Stimulated activated CD8-positive, alpha-beta memory T cell treated with anti-CD3 and anti-CD28 coated beads, Interleukin-7, amount 100 ng/mL, for 48 hours (primary cell): ENCODE data around the gene GPATCH2L.

Experiments
- DNase-seq, 2 donors: peaks; one replicate each; pipeline ENCODE4 v3.0.0-alpha.2; 2020; ENCODE audit warnings: low read depth in 1 of 2; ENCODE audit errors: extremely low read depth in 1 of 2

GPATCH2L gene

DNA sequence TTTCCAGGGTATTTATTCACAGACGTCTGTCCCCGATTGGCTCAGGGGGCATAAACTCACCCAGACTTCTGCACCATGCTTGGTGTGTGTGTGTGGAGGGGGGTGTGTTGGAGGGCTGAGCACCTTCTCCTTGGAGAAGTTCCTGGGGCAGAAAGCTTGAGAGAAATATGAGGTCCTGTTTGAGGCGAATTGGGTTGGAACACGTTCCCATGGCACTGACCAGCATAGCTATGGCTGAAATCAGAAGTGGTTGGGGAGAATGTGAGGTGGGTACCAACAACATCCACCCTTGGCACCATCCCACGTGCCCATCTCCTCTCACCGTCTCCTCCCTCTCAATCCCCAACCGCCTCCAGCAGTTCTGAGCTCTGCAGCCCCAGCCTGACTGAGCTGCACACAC, 16.0 kb upstream of the GPATCH2L start:
- no peak for DNase-seq

DNA sequence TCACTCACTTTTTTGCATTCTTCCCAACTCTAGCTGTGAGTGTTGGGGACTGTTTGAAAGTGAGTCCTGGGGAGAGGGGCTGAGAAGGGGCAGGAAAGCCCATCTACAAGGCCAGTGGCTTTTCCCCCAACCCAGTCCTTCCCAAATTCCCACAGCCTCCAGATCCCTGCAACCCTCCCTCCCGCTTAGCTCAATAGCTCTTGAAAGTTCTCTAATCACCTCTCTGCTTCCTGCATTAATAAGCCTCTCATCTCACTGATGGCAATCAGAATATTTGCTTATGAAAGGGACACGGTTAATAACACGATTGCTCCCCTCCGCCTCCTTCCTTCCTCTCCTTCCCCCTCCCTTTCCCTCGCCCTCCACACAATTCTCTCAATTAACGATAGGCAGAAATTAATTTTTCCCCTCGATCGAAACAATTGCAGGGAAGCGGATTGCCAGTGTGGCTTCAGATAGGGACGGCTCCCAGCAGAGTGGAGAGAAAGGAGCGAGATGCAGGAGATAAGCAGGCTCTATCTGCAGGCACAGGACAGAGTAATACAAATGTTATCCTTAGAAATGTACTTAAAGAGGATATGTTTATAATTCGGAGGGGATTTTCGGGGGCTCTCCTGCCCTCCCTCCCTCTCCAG, 15.1 kb upstream of the GPATCH2L start:
- DNase-seq = no peak

DNA sequence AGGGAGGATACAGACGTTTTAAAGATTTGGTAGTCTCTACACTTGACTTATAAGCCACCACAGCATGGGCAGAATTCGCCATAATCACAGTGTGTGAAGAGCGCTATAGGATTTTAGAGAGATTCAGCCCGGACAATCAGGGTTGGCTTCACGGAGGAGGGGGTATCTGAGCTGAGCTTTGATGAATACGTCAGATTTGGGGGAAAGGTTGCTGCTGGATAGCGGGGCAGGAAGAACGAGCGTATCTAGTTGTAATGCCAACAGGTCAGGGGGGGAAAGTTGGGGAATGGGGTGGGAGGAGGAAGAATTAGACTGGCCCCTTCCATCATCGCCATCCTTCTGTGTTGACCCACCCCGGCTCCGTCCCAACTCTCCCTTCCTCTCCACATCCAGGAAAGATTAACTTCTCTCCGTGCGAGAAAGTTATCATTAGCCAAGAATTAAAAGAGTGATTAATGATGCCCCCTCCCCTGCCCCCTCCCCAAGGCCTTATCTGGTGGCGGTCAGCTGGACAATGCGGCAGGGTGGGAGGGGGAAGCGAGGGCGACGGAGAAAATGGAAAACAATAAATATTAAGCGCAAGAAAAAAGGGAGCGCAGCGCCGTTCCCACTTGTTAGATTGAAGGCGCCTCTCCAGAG, 13.5 kb upstream of the GPATCH2L start:
- no peak for DNase-seq

DNA sequence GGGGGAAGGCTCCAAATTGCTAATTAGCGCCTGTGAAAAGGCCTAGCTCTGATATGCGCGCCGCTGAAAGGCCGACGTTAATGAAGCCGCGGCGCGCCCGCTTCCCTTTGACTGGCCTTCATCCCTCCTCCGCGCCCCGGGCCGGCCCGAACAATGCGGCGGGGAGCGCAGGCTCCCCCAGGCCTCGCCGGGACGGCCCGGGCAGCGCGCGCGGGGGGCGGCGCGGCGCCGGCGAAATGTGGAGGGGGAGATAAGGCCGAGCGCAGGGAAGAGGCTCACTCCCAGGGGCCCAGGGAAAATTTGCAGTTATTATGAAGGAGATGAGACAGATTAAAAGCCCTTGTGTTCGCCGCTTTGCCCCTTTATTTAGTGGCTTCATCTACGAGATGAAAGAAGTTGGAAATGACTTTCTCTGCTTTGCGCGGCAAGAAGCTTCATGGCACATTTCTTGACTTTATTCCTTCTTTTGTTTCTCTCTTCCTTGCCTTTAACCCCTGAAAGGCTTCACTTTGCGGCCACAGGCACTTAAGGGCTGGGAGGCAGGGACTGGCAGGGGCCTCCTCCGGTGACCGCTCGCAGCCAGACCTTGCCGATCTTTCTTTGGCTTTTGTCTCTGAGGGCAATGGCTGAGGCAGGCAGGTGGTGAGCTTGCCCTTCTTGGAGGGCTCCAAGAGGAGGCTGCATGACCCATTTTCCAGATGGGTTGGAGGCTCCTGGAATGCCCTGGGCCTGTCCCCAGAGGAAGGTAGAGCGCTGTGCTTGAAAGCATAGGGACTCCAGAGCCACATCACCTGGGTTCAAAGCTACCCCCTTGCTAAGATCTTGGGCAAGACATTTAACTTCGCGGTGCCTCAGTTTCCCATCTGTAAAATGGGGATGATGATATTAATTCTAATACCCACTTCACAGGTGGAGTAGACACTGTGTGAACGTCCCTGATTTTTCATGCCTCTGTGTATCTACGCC, 12.7 kb upstream of the GPATCH2L start:
- DNase-seq = no peak

DNA sequence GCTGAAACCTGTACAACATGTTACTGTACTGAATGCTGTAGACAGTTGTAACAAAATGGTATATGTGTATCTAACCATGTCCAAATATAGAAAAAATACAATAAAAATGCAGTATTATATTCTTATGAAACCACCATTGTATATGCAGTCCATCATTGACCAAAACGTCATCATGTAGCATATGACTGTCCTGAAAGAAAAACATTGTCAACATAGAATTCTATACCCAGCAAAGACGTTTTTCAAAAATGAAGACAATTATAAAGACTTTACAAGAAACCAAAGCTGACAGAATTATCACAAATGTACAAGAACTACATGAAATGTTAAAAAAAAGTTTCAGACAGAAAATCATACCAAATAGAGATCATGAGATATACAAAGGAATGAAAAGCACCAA, 8.1 kb upstream of the GPATCH2L start:
- no peak for DNase-seq

DNA sequence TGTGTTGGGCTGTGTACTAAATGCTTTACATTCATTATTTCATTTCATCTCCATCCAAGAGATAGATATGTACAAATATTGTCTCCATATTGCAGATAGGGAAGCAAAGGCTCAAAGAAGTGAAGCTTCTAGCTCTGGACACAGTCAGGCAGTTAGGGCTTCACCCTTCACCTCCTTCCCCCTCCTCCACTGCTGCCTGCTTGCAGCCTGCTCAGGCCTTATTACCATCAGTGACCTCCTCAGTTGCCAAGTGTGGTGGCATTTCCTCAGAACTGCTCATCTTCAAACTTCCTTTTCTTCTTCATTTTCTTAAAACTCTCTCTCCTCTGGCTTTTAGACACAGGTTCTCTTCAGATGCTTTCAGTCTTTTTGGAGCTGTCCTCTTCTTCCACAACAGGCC, 4.7 kb upstream of the GPATCH2L start:
- no peak for DNase-seq

DNA sequence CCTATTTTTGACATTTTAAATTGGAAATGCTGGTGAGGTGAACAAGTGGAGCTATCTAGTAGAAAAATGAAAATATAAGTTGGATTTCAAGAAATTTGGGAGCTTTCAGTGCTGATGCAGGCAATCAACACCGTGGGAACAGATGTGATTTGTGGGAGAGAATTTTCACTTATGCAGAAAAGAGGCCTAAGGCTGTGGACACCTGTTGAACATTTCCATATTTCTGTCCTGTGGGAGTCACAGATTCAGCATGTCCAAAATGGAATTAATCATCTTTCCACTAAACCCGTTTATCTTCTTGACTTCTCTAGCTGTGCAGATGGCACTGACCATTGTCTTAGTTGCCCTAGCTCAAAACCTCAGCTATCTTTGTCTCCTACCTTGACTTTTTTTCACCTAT, 2.5 kb upstream of the GPATCH2L start:
- no peak for DNase-seq

DNA sequence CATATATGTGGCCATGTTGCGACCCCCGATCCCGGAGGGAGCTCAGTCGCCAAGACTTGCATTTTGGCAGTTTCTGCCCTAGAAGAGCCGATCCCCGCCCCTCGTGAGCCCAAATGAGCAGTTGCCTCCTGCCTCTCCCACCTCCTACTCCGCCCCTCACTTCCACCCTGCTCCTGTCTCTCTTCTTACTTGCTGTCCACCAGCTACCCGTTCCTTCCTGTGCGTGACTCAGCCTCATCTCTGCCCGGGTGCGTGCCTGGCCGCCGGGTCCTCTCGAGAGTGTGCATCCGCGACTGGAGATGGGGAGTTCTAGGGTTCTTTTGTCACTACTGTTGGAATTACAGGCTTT, 585 bp downstream of the GPATCH2L start:
- peak; percentile 51 to 68 for DNase-seq

DNA sequence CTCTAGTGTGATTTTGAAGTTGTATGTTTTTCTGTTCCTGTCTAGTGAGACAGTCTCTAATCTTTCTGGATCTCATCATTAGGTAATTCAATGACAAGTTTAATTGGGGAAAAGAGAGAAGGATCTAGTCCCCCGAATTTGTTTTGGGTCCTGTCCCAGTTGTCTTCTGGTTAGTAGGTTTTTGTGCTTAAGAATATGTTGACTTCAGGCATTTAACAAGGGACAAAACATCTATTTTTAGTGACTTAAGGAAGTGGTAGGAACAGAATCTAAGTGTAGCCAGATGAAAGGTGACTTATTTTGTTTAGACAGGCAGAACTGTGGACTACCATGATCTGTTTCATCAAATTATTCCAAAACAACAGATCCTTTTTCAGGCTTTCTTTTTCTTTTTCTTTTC, 2.2 kb downstream of the GPATCH2L start:
- DNase-seq = no peak

DNA sequence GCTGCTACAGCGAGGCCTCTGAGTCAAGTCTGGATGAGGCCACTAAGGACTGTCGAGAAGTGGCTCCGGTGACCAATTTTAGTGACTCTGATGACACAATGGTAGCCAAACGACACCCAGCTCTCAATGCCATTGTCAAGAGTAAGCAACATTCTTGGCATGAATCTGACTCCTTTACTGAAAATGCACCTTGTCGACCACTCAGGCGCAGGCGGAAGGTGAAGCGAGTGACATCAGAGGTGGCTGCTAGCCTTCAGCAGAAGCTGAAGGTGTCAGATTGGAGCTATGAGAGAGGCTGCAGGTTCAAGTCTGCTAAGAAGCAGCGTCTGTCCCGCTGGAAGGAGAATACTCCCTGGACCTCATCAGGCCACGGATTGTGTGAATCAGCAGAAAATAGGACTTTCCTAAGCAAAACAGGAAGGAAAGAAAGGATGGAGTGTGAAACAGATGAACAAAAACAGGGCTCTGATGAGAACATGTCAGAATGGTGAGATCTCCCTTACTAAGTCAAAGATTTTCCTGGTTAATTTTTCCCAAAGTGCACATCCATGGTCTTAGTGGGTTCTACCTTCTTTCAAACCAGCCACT, 2.9 kb downstream of the GPATCH2L start:
- DNase-seq = no peak

DNA sequence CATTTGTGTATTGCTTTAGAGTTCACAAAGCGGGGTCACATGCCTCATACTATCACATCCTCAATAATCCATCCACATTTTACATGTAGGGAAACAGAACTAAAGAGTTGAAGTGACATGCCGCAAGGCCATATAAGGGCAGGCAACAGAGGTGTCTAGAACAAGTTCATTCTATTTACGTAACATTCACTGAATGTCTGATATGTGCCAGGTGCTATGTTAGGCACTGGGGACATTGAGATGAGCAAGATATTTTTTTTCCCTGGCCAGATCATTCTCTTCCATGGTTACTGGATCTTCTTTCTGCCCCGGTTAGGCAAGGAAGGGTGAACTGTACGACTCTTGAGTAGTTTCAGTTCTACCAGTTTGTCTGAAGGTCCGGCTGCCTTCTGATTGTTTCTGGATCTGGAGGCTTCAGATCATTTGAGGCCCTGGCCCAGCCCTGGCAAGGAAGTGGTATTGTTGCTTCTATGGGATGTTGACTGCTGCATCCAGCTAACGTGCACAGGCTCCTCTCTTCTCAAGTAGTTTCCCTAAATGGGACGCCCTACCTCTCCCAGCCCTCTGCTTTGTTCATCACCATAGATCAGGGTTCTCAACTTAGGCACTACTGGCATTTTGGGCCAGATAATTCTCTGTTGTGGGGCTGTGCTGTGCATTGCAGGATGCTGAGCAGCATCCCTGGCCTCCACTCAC, 12.1 kb downstream of the GPATCH2L start:
- DNase-seq = no peak

DNA sequence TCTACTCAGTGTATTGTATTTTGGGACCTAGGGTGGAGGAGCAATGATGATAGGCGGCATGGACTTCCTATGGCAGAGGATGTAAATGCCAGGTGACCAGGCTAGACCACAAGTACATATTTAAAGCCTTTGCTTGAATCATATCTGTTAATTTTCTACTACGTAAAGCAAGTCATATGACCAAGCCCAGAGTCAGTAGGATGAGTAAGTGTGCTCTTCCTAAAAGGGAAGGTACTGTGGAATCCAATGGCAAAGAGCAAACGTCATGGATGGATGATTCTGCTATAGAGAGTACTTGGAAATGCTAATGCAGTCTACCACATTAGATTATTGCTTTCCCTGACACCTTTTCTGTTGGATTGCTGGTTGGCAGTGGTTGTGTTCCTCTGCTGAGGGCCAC, 16.8 kb downstream of the GPATCH2L start:
- no peak for DNase-seq

DNA sequence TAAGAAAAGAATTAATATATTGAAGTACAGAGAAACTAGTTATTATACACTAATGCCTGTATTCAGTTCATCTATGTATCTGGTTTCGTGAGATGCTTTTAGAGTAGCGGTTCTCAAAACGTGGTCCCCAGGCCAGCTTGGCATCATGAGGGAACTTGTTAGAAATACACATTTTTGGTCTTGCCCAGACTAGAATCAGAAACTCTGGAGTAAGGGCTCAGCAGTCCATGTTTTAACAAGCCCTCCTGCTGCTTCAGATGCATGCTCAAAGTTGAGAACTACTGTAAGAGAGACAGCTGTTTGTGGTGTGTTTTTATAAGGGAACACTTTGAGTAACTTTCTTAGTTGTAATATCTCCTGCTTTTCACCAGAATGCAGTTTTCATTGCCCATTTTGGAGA, 18.1 kb downstream of the GPATCH2L start:
- no peak for DNase-seq

DNA sequence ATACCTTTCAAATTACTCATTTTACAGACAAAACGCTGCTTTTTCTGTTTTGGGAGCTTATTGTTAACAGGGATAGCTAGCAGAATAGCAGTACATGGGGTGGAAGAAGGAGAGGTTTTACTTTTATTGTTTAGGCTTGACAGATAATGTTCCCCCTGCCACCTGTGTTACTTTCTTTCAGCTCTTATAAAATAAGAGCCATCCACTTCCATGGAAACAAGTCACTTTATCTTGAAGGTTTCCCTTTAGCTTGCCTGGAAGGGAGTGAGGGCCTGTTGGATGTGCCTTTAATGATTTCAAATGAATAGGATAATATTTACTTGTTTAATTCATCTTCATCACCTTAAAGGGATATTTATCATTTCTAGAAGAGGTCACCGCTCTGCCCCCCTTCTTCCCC, 23.3 kb downstream of the GPATCH2L start:
- DNase-seq = no peak

DNA sequence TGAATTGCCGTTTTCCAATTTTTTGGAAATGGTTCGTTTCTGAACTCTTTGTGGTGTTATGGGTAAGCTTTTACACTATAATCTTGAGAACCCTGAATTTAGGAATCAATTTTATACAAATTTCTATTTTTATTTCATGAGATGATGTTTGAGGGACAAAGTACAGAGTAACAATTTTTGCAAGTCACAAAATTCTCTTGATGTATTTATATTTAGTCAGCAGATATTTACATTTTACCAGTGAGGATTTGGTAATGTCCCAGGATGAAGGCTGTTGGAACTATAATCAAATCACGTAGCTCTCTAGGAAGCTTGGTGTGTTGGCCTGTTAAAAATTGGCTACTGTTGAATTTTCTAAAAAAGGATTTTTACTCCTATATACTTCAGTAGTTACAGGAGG, 24.2 kb downstream of the GPATCH2L start:
- no peak for DNase-seq

DNA sequence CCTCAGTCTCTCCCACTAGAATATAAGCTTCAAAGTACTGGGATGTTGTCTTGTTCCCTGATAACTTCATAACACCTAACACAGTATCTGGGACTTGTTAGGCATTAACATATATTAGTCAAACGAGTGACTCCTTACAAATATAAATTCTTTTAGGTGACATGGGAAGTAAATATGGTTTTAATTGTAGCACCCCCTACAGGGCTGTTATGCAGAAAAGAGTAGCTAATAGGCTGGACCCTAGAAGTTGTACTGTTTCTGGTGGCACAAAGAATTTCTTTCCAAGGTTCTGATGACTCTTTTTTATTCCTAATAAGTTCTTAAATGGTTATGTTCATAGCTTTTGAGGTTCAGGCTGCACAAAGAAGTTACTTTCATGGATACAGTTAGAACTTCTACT, 29.8 kb downstream of the GPATCH2L start:
- DNase-seq = no peak

DNA sequence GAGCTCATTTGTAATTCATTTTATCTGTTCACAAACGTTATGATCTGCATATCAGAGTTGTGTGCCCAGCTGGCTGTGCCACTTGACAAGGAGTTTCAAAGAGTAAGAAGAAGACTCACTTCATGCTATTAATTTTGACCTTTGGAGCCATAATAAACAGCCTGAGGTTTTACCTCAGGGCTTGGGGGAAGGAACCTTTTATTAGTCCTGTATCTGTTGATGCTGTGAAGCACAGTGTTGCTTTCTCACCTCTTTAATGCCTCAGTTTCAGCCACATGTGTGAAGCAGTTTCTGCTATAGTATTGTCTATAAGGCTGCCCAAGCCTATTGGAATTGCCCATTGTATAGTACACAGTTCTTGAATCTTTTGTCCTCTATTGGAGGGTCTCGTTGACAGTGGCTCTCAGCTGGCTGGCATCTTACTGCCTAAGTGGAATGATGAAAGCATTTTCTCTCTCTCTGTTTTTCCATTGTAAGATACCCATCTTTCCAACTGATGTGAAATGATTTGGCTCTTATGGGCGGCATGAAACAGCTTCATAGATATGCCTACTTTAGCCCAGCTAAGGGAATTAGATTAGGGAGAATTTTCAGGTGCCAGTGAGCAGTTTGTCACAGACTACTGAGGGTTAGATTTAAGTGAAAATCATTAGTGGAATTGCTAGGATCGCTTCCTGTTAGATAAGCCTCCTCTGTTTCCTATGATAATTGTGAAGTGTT, 34.7 kb downstream of the GPATCH2L start:
- DNase-seq = no peak

DNA sequence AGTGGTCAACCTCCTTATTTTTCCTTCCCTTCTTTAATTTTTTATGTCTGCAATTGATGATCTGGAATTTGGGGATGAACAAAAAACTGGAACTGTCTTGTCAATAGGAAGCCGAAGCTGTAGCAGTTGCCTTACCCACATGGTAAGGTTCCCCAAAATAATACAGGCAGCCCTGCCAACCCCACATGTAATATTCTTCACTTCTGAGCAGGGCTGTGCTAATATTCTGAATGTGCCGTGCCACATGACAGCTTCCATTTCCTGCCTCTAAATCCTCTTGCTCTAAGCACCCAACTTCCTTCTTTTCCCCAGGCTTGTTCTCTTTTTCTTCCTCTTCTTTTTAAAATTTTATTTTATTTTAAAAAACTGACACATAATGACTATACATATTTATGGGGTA, 39.6 kb downstream of the GPATCH2L start:
- DNase-seq = no peak

DNA sequence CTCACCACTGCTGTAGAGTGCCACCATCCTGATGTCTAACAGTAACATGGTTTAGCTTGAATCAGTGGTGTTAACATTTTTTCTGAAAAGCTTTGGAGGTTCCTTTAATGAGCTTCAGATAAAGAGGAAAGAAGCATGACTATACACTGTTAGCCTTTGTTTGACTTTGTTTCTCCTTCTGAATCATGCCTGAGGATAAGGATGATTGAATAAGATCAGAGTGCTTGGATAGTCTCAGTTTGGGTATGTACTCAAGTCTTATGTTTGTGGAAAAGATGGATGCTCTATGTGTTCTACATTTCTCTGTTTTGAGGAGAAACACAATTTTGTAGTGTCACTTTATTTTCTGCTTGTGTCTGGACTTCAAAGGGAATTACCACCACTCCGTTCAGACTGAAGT, 42.0 kb downstream of the GPATCH2L start:
- no peak for DNase-seq

DNA sequence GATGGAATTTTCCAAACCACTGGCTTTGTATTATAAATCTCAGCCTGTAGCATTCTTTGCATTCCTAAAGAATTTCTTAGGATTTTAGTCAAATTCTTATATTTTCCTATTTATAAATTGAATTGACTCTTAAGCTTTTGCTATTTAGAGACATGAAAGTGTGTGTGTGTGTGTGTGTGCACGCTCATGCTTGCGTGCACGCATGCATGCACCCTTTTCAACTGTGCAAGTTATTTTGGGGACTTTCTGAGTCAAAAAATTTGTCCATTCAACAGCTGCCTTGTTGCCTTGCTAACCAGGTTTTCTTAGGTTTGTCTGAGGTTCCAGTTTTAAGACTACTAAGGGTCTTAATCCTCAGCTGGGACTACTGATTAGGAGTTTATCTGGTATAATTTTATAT, 42.6 kb downstream of the GPATCH2L start:
- DNase-seq = no peak
